NCI-H1436 treated with DMSO at 0.1 percent for 48 hours (cell line): ENCODE measurements around the gene CYP27A1.

Experiments used
- DNase-seq: peaks from one replicate; lab custom pipeline; 2025; lab: John Stamatoyannopoulos, UW

Gene CYP27A1

GRCh38 chr2:218811382-218811781, 29.4 kb downstream of the CYP27A1 start:
- DNase-seq: no peak

GRCh38 chr2:218812096-218812815, 30.3 kb downstream of the CYP27A1 start:
- DNase-seq: no peak

DNA sequence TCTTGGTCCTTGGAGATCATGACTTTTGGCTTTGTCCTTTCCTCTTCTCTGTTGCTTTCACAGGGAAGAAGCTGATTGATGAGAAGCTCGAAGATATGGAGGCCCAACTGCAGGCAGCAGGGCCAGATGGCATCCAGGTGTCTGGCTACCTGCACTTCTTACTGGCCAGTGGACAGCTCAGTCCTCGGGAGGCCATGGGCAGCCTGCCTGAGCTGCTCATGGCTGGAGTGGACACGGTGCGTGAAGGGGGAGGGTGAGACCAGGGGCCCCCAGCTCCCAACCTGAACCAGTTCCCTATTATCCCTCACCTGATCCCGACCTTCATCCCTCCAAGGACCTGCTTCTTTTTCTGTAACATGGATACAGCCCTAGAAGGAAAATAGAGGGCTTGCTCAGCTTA, 30.9 kb downstream of the CYP27A1 start:
- no peak for DNase-seq

DNA sequence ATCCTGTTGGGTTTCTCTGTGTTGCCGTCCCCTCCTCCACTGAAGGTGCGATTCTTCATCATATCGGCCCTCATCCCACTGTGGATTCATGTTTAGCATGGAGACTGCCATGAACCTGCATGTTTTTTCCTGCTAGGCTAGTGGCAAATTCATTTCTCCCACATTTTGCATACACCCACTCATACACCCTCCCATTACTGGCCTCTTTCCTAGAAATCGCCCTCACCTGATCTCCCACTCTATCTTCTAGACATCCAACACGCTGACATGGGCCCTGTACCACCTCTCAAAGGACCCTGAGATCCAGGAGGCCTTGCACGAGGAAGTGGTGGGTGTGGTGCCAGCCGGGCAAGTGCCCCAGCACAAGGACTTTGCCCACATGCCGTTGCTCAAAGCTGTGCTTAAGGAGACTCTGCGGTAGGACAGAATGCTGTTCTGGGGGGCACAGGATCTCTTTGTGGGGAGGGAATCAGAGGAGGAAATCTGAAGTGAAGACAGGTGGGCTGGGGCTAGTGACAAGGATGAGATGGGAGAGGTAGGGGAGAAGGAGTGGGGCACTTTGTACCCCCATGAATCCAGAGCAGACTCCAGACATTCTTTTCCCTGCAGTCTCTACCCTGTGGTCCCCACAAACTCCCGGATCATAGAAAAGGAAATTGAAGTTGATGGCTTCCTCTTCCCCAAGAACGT, 32.0 kb downstream of the CYP27A1 start:
- no peak for DNase-seq

- no peak for DNase-seq
These were observed 32.7 kb downstream of the CYP27A1 start for GRCh38 chr2:218814540-218815243.

DNA sequence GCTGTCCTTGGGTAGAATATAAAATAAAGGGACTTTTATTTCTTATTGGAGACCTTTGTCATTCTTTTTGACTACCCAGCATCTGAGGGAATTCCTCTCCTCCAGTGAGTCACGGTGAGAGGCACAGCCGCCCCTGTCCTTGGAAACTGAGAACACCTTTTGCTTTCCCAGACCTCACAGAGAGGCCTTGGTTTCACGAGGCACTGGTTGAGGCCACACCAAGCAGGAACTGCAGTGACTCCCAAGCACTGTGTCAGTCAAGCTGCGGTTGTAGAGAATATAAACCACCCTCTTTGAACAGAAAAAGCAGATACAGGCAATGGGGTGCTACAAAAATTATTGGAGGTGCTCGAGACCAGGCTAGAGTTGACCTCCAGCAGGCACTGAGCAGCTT, 33.3 kb downstream of the CYP27A1 start:
- no peak for DNase-seq

- no peak for DNase-seq
These were observed 33.7 kb downstream of the CYP27A1 start for GRCh38 chr2:218815649-218816048.

- no peak for DNase-seq
These were observed 34.6 kb downstream of the CYP27A1 start for GRCh38 chr2:218816561-218817011.

GRCh38 chr2:218819093-218819492, 37.1 kb downstream of the CYP27A1 start:
- no peak for DNase-seq

- no peak for DNase-seq
These were observed 38.9 kb downstream of the CYP27A1 start for GRCh38 chr2:218820746-218821369.

- no peak for DNase-seq
These were observed 39.8 kb downstream of the CYP27A1 start for GRCh38 chr2:218821605-218822211.

GRCh38 chr2:218822622-218823021, 40.7 kb downstream of the CYP27A1 start:
- no peak for DNase-seq

DNA sequence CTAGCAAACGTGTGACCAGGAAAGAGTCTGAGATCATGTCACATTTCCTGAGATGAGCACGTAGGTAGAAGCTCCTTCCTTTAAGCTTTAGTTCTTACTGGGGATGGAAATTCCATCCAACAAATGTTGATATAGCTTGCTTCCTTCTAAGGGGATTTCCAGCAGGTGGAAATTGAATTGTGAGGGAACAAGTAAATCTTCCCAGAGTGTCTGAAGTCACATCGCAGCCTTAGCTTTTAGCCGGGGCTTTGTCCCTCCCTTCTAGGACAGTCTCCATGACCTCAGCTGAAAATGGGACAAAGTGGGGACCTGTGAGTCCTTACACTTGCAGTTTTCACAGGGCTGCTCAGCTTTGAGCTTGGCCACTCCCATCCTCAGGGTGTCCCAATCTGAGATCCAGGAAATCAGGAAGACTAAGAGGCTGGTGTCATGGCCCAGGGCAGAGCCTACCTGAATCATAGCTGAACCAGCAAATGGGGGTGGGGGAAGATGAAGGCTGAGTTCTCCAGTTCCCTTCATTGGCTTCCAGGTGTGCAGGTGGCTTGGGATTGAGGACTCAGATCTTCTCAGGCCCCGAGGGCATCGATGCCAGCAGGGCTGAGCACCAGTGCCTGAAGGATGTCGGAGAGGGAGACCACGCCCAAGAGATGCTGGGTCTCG, 41.4 kb downstream of the CYP27A1 start:
- DNase-seq: no peak

GRCh38 chr2:218824004-218824403, 42.1 kb downstream of the CYP27A1 start:
- DNase-seq: no peak

- DNase-seq: no peak
These were observed 44.8 kb downstream of the CYP27A1 start for GRCh38 chr2:218826791-218827190.

GRCh38 chr2:218827701-218828476, 45.9 kb downstream of the CYP27A1 start:
- no peak for DNase-seq

DNA sequence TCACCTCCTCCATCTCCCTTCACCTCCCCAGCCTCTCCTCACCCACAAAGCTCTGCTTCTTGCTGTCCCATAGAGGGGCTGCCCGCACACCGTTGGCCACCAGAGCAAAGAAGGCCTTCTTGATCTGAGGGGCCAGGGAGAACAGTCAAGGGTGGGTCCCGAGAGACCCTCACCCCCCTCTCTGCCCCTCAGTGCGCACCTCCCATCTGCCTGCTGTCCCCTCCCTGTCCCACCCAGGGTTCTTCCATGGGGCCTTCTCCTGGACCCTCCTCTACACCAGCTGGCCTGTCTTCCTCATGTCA, 46.5 kb downstream of the CYP27A1 start:
- DNase-seq: no peak

DNA sequence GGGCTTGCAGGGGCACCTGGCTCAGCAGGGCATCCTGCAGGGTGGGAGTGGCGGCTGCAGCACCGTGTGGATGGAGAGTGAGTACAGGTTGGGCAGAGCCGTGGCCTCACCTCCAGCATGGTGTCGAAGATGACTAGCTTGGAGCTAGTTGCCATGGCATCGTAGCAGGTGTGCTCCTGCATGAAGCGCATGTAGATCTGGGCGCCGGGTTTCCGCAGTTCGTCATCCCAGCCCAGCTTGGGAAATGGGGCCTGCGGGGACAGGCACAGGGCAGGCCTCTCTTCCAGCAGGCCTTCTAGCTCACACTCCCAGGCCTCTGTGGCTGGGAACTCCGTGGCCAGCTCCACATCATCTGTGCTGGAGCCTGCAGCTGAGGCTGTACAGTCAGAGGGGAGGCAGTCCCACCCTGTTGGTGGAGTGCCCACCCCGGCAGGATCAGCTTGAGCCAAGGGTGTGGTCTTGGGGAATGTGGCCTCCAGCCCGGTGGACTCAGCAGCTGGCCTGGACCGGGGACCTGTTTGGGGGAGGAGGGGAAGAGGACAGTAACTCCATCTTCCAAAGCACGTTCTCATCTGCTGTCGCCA, 48.0 kb downstream of the CYP27A1 start:
- DNase-seq: no peak

DNA sequence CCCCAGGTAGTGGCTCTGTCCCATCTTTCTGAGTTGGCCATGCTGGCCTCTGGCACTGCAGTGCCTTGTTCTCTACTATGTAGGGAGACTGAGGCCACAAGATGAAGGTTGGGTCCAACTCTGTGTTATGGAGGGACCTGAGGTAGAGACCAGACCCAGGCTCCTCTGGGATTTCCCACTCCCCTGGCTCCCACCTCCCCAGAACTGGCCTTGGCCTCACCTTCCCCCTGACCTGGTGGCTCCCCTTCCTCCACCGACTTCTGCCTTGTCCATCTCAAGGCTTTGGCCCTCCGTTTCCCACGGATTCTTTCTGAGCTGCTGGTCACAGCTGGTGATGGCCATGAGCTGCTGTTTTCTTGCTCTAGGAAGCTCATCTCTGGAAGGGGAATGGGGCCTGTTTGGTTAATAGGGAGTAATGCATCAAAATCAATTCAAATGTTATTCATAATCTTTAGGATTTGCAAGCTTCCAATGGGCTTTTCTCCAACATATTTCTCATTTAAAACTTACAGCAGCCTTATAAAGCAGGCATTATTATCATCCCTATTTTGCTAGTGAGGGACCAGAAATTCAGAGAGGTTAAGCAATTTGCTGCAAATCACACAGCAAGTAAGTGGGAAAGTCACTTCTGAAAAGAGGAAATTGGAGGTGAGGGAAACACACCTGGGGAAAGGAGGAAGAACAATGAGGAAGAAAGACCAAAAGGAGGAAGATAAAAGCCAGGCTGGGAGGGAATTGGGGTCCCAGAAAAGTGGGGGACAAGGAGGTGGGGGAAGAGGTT, 48.8 kb downstream of the CYP27A1 start:
- no peak for DNase-seq
